Stimulated activated CD8-positive, alpha-beta memory T cell treated with anti-CD3 and anti-CD28 coated beads, Interleukin-7, amount 100 ng/mL, for 1 hour (primary cell): ENCODE results near the gene PTTG1IP.
"Not testable (repeated sequence)": the region's sequence is repeated elsewhere in the genome, so short reads cannot be mapped to it uniquely, and the experiment has no call there.

ENCODE experiments used
- DNase-seq, 2 donors: peaks; one replicate each; pipeline ENCODE4 v3.0.0-alpha.2; 2020; ENCODE audit warnings: low read depth in 2 of 2

The PTTG1IP gene

DNA sequence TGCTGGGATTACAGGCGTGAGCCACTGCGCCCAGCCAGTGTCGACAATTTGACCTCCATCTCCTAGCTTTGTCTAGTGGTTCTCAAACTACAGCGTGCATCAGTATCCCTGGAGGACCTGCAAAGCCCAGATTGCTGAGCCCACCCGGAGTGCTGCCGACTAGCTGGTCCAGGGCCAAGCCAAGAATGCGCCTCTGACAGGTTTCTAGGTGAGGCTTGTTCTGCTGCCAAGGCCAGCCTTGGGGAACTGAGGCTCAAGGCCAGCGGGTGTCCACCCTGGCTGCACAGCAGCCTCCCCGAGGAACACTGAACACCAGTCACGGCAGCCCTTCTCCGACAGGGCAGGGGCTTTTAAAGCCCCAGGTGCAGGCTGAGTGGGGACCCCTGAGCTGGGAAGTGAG lies 9.8 kb upstream of the PTTG1IP start:
- no peak for DNase-seq

GRCh38 chr21:44881198-44881872 lies 7.8 kb upstream of the PTTG1IP start:
- DNase-seq = no peak

GRCh38 chr21:44880405-44881197 lies 7.1 kb upstream of the PTTG1IP start:
- no peak for DNase-seq

DNA sequence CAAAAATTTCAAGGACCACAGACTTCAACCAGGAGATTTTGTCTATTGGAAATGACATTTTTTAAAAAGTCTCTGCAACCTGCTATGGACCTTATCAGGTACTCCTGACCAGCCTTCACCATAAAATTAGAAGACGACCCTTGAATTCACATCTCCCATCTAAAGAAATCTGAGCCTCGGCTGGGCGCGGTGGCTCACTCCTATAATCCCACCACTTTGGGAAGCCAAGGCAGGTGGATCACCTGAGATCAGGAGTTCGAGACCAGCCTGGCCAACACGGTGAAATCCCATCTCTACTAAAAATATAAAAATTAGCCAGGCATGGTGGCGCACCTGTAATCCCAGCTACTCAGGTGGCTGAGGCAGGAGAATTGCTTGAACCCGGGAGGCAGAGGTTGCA lies 5.7 kb upstream of the PTTG1IP start:
- DNase-seq = not testable (repeated sequence)

DNA sequence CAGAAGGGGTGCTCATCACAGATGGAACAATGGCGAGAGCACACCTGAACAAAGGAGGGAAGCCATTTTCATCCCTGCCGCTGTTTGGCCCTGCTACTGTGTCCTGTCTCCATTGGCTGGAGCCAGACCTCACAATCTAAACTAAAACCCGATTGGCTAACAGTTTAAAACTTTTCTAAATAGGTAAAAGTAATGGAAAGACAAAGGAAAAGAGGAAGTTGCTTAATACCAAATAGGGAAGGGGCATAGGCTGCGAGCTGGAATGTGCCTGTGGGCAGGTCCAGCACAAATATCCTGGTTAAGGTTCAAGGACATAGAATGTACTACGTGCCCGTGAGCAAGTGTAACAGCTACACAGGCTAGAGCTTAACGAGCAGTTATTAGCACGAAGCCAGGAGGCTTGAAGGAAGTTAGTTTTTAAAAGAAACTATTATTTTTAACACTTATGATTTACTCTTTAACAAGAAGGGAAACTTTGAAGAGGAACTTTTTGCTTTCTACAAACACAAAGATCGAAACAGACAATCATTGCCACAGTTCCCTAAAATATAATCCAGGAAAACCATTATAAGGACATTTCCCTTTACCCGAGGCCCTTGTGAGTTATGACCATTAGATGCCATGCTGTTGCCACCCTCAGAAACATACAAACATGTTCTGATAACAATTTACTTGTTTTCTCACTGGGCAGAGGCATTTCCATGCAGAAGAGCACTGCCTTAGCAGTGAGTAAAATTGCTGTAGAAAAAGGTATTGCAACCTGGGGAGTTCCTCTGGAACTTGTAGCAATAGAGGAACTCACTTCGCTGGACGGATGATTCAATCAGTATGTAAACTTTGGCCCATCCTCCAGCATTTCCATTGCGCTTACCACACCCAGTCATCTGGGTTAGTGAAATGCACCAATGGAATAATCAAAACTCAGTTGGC lies 4.8 kb upstream of the PTTG1IP start:
- DNase-seq = no peak

DNA sequence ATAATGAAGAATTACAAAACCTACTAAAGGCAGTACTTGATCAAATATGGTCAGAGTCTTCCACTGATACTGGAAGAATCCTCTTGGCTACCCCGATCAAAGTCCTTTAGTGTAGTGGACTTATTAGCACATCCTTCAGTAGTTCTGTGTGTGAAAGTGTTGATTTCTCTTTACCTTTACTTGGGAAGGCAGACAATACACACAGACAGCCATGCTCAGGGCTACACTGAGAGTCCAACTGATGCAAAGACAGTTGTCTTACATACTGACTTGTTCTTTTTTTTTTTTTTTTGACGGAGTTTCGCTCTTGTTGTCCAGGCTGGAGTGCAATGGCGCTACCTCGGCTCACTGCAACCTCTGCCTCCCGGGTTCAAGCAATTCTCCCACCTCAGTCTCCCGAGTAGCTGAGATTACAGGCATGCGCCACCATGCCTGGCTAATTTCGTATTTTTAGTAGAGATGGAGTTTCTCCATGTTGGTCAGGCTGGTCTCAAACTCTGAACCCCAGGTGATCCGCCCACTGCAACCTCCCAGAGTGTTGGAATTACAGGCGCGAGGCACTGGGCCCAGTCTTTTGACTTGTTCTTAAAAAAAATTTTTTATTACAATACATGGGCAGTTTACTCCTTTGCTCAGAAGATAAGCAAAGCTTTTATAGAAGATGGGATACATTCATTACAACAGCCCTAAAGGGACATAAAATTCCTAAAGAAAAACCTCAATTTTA lies 3.5 kb upstream of the PTTG1IP start:
- DNase-seq = no peak

DNA sequence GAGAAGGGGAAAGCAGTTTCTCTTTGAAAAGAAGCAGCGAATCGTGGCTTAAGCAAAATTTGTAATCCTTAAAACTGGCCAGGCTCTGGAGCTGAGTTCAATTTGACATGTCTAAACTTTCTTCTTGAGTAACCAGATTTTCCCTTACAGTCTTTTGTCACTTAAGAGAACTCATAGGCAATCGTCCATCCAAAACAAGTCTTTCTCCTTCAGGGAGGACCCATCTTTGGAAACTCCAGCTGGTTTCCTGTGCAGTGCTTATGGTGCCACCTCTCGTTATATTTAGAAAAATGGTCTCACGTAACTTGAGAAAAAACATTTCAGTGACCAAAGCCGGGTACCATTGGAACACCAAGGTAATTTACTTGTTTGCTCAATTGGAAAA lies 1.8 kb upstream of the PTTG1IP start:
- no peak for DNase-seq

- peak in 1 of 2 donors; percentile 14 for DNase-seq
These were observed 1.2 kb upstream of the PTTG1IP start for GRCh38 chr21:44874497-44875315.

DNA sequence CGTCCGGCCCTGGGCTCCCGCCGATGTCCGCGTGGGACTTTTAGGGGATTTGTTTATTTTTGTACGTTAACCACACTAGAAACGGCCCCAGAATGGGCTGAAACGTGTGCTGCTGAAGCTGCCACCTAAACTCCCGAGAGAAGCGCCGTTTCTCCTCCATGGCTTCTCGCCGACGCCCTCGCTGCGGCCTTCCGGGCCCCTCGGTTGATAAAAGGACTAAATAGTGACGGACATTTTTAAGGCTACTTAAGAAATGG lies 678 bp upstream of the PTTG1IP start:
- DNase-seq = no peak

DNA sequence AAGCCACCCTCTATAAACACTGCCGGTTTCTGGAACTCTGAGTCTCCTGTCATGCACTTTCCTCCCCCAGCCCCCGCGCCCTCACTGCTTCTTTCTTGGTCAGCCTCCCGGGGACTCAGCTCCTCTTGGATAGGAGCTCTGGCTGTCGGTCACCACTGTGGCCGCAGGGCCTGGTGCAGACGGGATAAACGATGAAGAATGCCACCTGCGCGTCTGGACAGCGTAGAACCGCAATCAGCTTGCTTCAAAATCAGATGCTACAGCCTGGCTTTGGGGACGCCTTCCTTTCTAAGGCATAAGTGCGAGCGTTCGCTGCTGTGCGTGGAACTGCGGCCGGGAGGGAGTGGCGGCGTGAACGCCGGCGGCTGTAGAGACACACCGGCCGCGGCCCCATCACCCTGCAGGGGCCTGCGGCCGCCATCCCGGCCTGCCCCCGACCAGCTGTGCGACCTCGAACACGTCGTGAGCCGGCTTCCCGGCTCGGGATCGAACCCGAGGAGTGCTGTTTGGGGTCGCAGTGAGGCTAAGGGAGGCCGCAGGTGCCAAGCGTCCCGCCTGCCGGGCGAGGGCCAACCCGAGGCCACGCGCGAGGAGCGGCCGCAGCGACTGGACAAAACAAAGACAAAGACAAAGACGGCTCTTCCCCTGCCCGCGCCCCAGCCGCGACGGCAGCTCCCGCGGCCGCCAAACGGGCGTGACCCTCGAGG lies 688 bp downstream of the PTTG1IP start:
- no peak for DNase-seq

DNA sequence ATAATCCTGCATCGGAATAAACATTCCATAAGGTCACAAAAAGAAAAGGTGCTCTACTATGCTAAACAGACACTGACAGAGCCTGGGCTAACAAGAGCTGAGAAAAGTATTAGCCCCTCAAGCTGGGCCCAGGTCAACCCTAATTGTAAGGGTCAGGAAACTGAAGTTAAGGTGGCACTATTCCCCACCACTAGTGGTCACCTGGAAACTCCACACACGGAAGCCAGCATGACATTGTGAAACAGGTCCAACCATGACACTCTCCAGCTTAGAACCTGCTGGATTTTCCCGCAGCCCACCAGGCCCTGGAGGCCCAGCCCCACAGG lies 1.2 kb downstream of the PTTG1IP start:
- no peak for DNase-seq

DNA sequence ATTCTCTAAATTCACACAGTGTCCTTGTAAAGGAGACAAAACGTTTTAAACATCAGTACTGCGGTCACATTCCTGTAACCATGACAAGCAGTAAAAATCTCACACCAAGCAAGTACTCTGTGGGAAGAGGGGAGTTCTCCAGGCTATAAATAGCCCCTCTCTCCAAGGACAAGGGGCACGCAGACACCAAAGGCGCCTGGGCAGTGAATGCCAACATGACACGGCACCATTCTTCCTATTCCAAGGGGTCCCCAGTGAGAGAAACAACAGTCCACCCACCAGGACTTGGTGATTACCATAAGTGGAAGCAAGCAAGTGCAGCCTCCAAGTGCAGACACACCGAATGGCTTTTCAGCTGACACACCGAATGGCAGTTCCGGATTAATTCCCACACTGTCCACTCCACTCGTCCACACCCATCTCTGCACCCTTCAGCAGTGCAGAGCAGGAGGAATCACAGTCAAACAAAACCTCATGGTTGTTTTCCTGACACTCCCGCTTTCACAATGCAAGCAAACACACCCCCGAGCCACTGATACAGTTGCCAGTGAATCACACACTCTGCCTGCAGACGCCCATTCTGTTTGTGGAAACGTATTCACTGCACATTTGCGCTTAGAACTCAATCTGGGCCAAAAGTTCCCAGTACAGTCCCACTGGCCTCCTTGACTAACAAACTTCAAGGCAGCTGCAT lies 1.8 kb downstream of the PTTG1IP start:
- no peak for DNase-seq

DNA sequence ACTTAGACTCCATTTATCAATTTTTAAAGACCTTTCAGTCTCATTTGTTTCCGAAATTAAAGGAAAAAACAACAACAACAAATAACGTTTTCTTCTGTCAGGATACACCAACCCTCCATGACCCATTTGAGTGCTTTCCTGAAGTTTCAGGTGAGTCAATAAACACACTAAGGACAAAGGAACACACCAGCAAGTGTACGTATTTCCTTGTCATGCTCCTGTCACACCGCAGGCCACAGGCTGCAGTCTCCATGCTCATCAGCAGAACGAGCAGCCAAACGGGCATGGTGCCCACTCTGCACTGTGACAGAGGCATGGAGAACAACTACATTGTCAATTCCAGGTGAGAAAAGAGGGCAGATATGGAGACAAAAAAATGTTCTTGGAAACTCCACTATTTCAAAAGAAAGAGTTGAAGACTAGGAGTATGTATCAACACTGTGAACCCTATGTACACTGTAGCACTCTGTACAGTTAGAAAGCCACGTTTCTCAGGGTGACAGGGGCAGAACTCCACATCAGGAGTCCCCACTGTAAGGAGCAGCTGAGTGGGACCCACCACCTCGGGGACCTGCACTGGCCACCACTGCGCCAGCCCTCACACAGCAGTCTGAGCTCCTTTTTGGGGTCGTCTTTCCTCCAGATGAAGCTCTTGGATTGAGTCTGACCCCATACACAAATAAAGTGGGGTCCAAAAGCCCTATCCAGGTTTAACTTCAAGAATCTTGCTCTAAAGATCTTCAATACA lies 2.6 kb downstream of the PTTG1IP start:
- no peak for DNase-seq

DNA sequence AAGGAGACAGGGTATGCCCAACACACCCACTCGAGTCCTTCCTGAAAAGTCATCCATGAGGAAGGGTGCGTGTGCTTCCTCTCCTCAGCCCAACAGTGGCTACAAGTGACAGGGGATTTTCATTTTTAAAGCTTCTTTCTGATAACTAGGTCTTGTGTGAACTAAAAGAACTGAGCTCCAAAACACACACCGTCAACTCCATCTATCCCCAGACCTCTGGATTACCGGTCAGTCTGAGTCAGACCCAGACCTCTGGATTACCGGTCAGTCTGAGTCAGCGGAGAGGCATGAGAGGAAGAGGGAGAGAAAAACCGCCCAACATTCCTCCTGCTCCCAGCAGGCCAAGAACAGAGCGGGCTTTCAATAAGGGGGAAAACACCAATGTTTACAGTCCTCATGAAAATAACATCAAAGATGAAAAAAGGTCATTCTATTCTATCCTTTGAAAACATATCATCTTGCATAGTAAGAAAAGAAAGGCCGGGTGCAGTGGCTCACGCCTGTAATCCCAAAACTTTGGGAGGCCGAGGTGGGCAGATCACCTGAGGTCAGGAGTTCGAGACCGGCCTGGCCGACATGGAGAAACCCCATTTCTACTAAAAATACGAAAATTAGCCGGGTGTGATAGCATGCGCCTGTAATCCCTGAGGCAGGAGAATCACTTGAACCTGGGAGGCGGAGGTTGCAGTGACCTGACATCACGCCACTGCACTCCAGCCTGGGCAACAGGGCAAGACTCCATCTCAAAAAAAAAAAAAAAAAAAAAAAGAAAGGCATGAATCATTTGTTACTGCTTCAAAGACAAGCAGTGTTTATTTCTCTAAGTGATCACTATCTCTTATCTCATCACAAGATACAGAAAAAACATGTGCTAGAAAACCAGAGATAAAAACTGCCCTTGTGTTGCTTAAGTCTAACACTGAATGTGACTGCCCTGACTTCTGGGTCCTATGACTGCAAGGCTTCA lies 3.4 kb downstream of the PTTG1IP start:
- no peak for DNase-seq

- no peak for DNase-seq
These were observed 4.8 kb downstream of the PTTG1IP start for GRCh38 chr21:44868707-44869106.

DNA sequence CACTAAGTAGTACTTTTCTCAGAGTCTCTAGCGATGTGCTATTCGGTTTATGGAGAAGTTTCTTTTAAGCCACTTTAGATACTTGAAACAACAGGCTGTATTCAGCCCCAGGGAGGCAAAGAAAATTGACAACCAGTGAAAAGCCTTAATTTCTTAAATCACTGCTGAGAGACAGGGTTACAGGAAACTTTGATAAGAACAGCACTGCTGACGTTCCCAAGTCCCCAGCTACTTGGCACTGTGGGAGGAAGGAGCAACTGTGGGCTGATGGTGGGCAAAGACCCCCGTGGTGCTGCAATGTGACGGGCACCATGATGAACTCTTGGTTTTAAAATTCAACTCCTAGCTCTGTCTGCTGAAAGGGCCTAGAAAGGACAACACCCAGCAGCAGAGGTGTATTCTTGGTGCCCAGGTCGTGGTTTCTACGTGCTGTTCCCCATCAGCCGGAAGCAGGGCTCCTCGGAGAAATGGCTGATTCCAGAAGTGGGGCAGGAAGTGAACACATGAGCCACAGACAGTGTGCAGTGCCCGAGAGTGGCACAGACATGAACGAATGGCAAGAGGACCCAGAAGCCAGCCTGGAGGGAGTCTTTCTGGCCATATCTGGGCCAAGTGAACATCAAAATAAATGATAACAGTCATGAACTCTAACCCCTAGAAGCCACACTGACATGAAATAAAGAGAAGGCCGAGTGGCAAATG lies 5.3 kb downstream of the PTTG1IP start:
- DNase-seq = peak in 1 of 2 donors; percentile 7

DNA sequence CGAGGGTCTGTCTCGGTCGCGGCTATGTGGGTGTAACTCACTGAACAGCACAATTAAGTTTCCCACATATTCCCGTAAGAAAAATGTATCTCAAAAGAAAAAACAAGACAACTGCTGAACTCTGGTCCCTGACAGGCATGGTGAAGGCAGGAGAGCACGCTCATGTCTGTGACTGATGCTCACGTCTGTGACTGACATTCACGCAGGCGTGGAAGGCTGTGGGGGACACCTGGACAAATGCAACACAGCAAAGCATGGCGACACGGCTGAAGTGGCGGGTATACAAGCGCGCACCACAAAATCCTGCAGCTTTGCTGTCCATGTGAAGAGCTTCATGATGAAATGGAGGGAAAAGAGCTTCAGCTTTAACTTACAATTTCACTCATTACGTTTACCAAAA lies 6.0 kb downstream of the PTTG1IP start:
- no peak for DNase-seq
